GM12878 (cell line): ENCODE results near the gene OR5B2. TPM values are rescaled to one million over a fixed set of nuclear protein-coding genes. Genes with fewer than 3 reads are reported as not detected.

ENCODE experiments used
- ATAC-seq: fragments of 200-7000 bp; cut with Tn5 transposase; 3 replicates; pipeline ENCODE4 v1.9.1; 2020; ENCODE audit warnings: mild to moderate bottlenecking, moderate library complexity
- BruUV-seq: library from RNA; stranded (reverse); fragments of 400-500 nt; replicated peaks from 2 replicates; lab custom pipeline; 2021; lab: Mats Ljungman, UMichigan
- CTCF ChIA-PET: fragments of 300-600 bp; sonication (Branson Sonifier 250); formaldehyde crosslinking; extraction: SDS; loops from one replicate; lab custom pipeline; 2021; ENCODE audit warnings: inconsistent platforms; lab: Yijun Ruan, JAX
- POLR2A ChIA-PET: fragments of 350-600 bp; formaldehyde crosslinking; extraction: SDS; loops from one replicate; lab custom pipeline; 2021; ENCODE audit warnings: inconsistent platforms; lab: Charles Lee
- RAD21 ChIA-PET: fragments of 300-600 bp; sonication (Branson Sonifier 250); formaldehyde crosslinking; loops from one replicate; lab custom pipeline; 2023; ENCODE audit warnings: antibody characterized with exemption; ENCODE audit not compliant: unreplicated experiment; lab: Charles Lee
- SMC1A ChIA-PET: fragments of 300-600 bp; sonication (Branson Sonifier 250); formaldehyde crosslinking; loops from one replicate; lab custom pipeline; 2023; ENCODE audit not compliant: unreplicated experiment, uncharacterized antibody; lab: Charles Lee
- DNase-seq: peaks from one replicate; pipeline ENCODE4 v3.0.0-alpha.2; 2011; ENCODE audit warnings: low read depth, low spot score
- FAIRE-seq: peaks from 3 replicates; lab custom pipeline; 2011; peaks lifted over from hg19 to GRCh38; lab: Jason Lieb, UNC
- H2AFZ ChIP-seq: 2 replicates; pipeline ENCODE4 v1.6.0; 2011; ENCODE audit warnings: low read depth, low read length, control low read depth; ENCODE audit not compliant: control insufficient read depth
- H3K27ac ChIP-seq: 2 replicates; pipeline ENCODE4 v1.5.1; 2011; ENCODE audit warnings: control low read depth; ENCODE audit not compliant: control insufficient read depth, insufficient read depth
- H3K27me3 ChIP-seq, 2 experiments: replicated peaks in 1 of 2; 2 replicates each; pipeline versions ENCODE4 v1.6.0 to v1.6.1; 2011; ENCODE audit warnings: low read length in 1 of 2; ENCODE audit not compliant: control insufficient read depth in 2 of 2, insufficient read depth in 2 of 2
- H3K36me3 ChIP-seq, 2 experiments: 2 replicates each; pipeline ENCODE4 v1.5.1; 2011; ENCODE audit warnings: low read length in 1 of 2; ENCODE audit not compliant: control insufficient read depth in 2 of 2, insufficient read depth in 2 of 2
- H3K4me1 ChIP-seq: 2 replicates; pipeline ENCODE4 v1.6.1; 2011; ENCODE audit warnings: mild to moderate bottlenecking, low read length, moderate library complexity, mixed read lengths; ENCODE audit not compliant: control insufficient read depth, insufficient read depth
- H3K4me2 ChIP-seq: 2 replicates; pipeline ENCODE4 v1.6.0; 2011; ENCODE audit warnings: control low read depth; ENCODE audit not compliant: control insufficient read depth, insufficient read depth
- H3K4me3 ChIP-seq: fragments of 200-600 bp; sonication (generic); 2 replicates; pipeline ENCODE4 v1.5.1; 2016
- H3K79me2 ChIP-seq: 2 replicates; pipeline ENCODE4 v1.6.0; 2011; ENCODE audit warnings: low read length; ENCODE audit not compliant: control insufficient read depth, insufficient read depth
- H3K9ac ChIP-seq: 2 replicates; pipeline ENCODE4 v1.8.0; 2011; ENCODE audit warnings: low read length, control low read depth, mixed read lengths; ENCODE audit not compliant: control insufficient read depth, insufficient read depth
- H3K9me3 ChIP-seq: replicated peaks from 3 replicates; pipeline ENCODE4 v1.5.1; 2011; ENCODE audit warnings: mild to moderate bottlenecking, low read length; ENCODE audit not compliant: control insufficient read depth, insufficient read depth
- H4K20me1 ChIP-seq: 2 replicates; pipeline ENCODE4 v1.6.0; 2011; ENCODE audit not compliant: control insufficient read depth, insufficient read depth
- ATF7 ChIP-seq: fragments of 450-650 bp; IDR thresholded peaks from 2 replicates; pipeline ENCODE4 v1.6.1; 2016; ENCODE audit warnings: low read depth, mild to moderate bottlenecking
- EP300 ChIP-seq, 2 experiments: fragments of 150-350 bp in 1 of 2; IDR thresholded peaks; 2 replicates each; pipeline ENCODE4 v1.6.1; 2011 to 2012; ENCODE audit warnings: low read depth in 2 of 2, low read length in 2 of 2, borderline replicate concordance in 1 of 2, improper control_type of control experiment in 1 of 2, inconsistent platforms in 1 of 2; ENCODE audit not compliant: control insufficient read depth in 1 of 2
- EZH2 ChIP-seq: IDR thresholded peaks from 2 replicates; pipeline ENCODE4 v1.6.1; 2012; ENCODE audit warnings: low read depth, mild to moderate bottlenecking, control low read depth, inconsistent platforms, low read length, borderline replicate concordance; ENCODE audit not compliant: control insufficient read depth
- FOXK2 ChIP-seq: fragments of 450-650 bp; IDR thresholded peaks from 2 replicates; pipeline ENCODE4 v1.6.1; 2017; ENCODE audit warnings: mild to moderate bottlenecking, moderate library complexity
- FOXM1 ChIP-seq: IDR thresholded peaks from 2 replicates; pipeline ENCODE4 v1.6.1; 2012; ENCODE audit warnings: low read depth, mild to moderate bottlenecking, inconsistent platforms, low read length, moderate library complexity
- KAT2A ChIP-seq: conservative IDR thresholded peaks from 2 replicates; pipeline ENCODE4 v1.6.1; 2011; ENCODE audit warnings: low read depth, low read length; ENCODE audit not compliant: control insufficient read depth
- MLLT1 ChIP-seq: fragments of 450-650 bp; IDR thresholded peaks from 2 replicates; pipeline ENCODE4 v1.6.1; 2016; ENCODE audit warnings: mild to moderate bottlenecking
- MTA2 ChIP-seq: fragments of 450-650 bp; IDR thresholded peaks from 2 replicates; pipeline ENCODE4 v1.6.1; 2016; ENCODE audit warnings: low read depth, mild to moderate bottlenecking, moderate library complexity
- NR2C2 ChIP-seq: IDR thresholded peaks from 2 replicates; pipeline ENCODE4 v1.6.1; 2011; ENCODE audit warnings: borderline replicate concordance, low read depth; ENCODE audit not compliant: control insufficient read depth, insufficient read length
- NRF1 ChIP-seq: conservative IDR thresholded peaks from 2 replicates; pipeline ENCODE4 v1.6.1; 2011; ENCODE audit warnings: mild to moderate bottlenecking, low read depth, low read length, improper control_type of control experiment
- PAX5 ChIP-seq: IDR thresholded peaks from 2 replicates; pipeline ENCODE4 v1.6.1; 2011; ENCODE audit warnings: low read depth, low read length, borderline replicate concordance
- PBX3 ChIP-seq: IDR thresholded peaks from 2 replicates; pipeline ENCODE4 v1.6.1; 2011; ENCODE audit warnings: mild to moderate bottlenecking, low read depth, low read length, moderate library complexity; ENCODE audit not compliant: insufficient replicate concordance
- POLR2AphosphoS2 ChIP-seq: IDR thresholded peaks from 2 replicates; pipeline ENCODE4 v1.6.1; 2011; ENCODE audit warnings: low read depth, mild to moderate bottlenecking, low read length, improper control_type of control experiment, moderate library complexity
- POU2F2 ChIP-seq: IDR thresholded peaks from 3 replicates; pipeline ENCODE4 v1.6.1; 2011; ENCODE audit warnings: low read depth, mild to moderate bottlenecking, low read length, borderline replicate concordance
- RELA ChIP-seq: fragments of 450-650 bp; IDR thresholded peaks from 2 replicates; pipeline ENCODE4 v1.8.0; 2014; ENCODE audit warnings: borderline replicate concordance; ENCODE audit not compliant: partially characterized antibody
- SUZ12 ChIP-seq: fragments of 200-600 bp; sonication (generic); IDR thresholded peaks from one replicate; pipeline ENCODE4 v1.6.1; 2018; ENCODE audit warnings: antibody characterized with exemption, mild to moderate bottlenecking; ENCODE audit not compliant: unreplicated experiment
- TAF1 ChIP-seq: IDR thresholded peaks from 2 replicates; pipeline ENCODE4 v1.6.1; 2011; ENCODE audit warnings: mild to moderate bottlenecking, low read depth, low read length, borderline replicate concordance
- ZNF217 ChIP-seq: fragments of 450-650 bp; IDR thresholded peaks from 2 replicates; pipeline ENCODE4 v1.6.1; 2017; ENCODE audit warnings: antibody characterized with exemption, mild to moderate bottlenecking
- ZZZ3 ChIP-seq: IDR thresholded peaks from 2 replicates; pipeline ENCODE4 v1.6.1; 2011; ENCODE audit warnings: low read depth; ENCODE audit not compliant: control insufficient read depth, insufficient read length
- WGBS: methylation state at CpG from one replicate; pipeline ENCODE4 v1.1.6; 2016; ENCODE audit warnings: low lambda C conversion rate; ENCODE audit not compliant: insufficient replicate concordance, insufficient coverage; ENCODE audit errors: missing lambda C conversion rate; 5-methylcytosine and 5-hydroxymethylcytosine counted together
- in situ Hi-C: fragments of 300-500 bp; cut with MboI; formaldehyde crosslinking; loops from 9 replicates; pipeline ENCODE4 v1.14.3; 2018; ENCODE audit warnings: mixed read lengths
- intact Hi-C: fragments of 100-400 bp; cut with micrococcal nuclease; formaldehyde crosslinking; loops from one replicate; pipeline ENCODE4 v1.14.2; 2022; ENCODE audit not compliant: unreplicated experiment
- polyA plus RNA-seq, 11 experiments: library from polyadenylated mRNA; depleted of rRNA in 4 of 11; unstranded in 6 of 11; stranded (reverse) in 5 of 11; fragments of >200 nt; fragmentation: Nextera tagmentation in 4 of 11; fragmentation: Illumina TruSeq in 1 of 11; extraction: Ambion mirVana in 4 of 11; extraction: Trizol in 1 of 11; gene quantifications; 1 replicate in 1 of 11; 2 replicates in 10 of 11; pipeline versions ENCODE4 v1.2.1 to v1.2.3, GENCODE V29; 2011 to 2016; ENCODE audit warnings: inconsistent platforms in 2 of 11, missing spikeins in 2 of 11, low read depth in 1 of 11
- total RNA-seq, 4 experiments: library from RNA; depleted of rRNA in 3 of 4; stranded (reverse); fragments of >200 nt in 3 of 4; fragmentation: Illumina TruSeq in 1 of 4; extraction: Trizol in 1 of 4; gene quantifications; 2 replicates each; pipeline versions ENCODE4 v1.2.1 to v1.2.3, GENCODE V29; 2013 to 2021

Gene OR5B2
- total and polyA plus RNA-seq, 10 of the 15 experiments (the other 5 are each of a cell fraction or from before 2014, with no cell fraction given), result 0.26 TPM; not detected in 9

- FAIRE-seq, result no peak
- no peaks in the 10 kb centered on the region for H3K9me3 ChIP-seq
- POLR2A ChIA-PET, result no interaction called here
- SMC1A ChIA-PET, result interaction anchor here (0.7 kb wide), 1 partner anchor 81 kb away, joined by 4 read pairs; no protein-coding TSS in a partner anchor
- no peaks in the 10 kb centered on the region for H4K20me1 ChIP-seq
- no peak overlapping the region for H2AFZ ChIP-seq
- H3K36me3 ChIP-seq, result no peaks in the 10 kb centered on the region
- 0% methylated on average over 1 of the region's 1 CpG for WGBS
- CTCF ChIA-PET, result no interaction called here
- H3K4me3 ChIP-seq, result no peak overlapping the region
- H3K79me2 ChIP-seq, result no peaks in the 10 kb centered on the region
- RAD21 ChIA-PET, result no interaction called here
- BruUV-seq, result no TSS peak
- no peak overlapping the region for H3K27ac ChIP-seq
- in situ Hi-C loops, result no loop called here
- H3K27me3 ChIP-seq, result no peaks in the 10 kb centered on the region
- intact Hi-C loops, result no loop called here
- no peaks in the 10 kb centered on the region for H3K4me1 ChIP-seq
- no peak for ATAC-seq
- no peak overlapping the region for H3K4me2 ChIP-seq
- no peak for DNase-seq
- H3K9ac ChIP-seq, result no peak overlapping the region
- TF ChIP-seq PBX3, result no peak
- no peak for TF ChIP-seq RELA
- TF ChIP-seq NR2C2, result no peak
- TF ChIP-seq SUZ12, result no peak
- TF ChIP-seq KAT2A, result no peak
- no peak for TF ChIP-seq TAF1
- TF ChIP-seq POU2F2, result no peak
- no peak for TF ChIP-seq EZH2
- no peak for TF ChIP-seq POLR2AphosphoS2
- no peak for TF ChIP-seq ATF7
- TF ChIP-seq MTA2, result no peak
- TF ChIP-seq ZZZ3, result no peak
- no peak for TF ChIP-seq MLLT1
- no peak for TF ChIP-seq FOXK2
- no peak for TF ChIP-seq PAX5
- no peak for TF ChIP-seq ZNF217
- no peak for TF ChIP-seq FOXM1
- no peak for TF ChIP-seq NRF1
- TF ChIP-seq EP300 (IDR thresholded peaks at IDR 0.05; ENCODE audit: borderline replicate concordance in 1 of 2, control insufficient read depth in 1 of 2, low read depth in 2 of 2, low read length in 2 of 2), result no peak
Measured at GRCh38 chr11:58429273-58429672, 1.4 kb upstream of the OR5B2 start.
